NCI-H82 treated with DMSO at 0.1 percent for 48 hours (cell line): ENCODE measurements around the gene ATRN.

ENCODE experiments used
- DNase-seq: peaks from one replicate; lab custom pipeline; 2025; ENCODE audit not compliant: unreplicated experiment; lab: John Stamatoyannopoulos, UW

ATRN gene

GRCh38 chr20:3692706-3693294 is 222.0 kb downstream of the ATRN start:
- DNase-seq: no peak

GRCh38 chr20:3693376-3693775 is 222.6 kb downstream of the ATRN start:
- DNase-seq: no peak

GRCh38 chr20:3694864-3695263 is 224.0 kb downstream of the ATRN start:
- DNase-seq: no peak

- no peak for DNase-seq
Measured at GRCh38 chr20:3696200-3696599, 225.4 kb downstream of the ATRN start.

- DNase-seq: no peak
Measured at GRCh38 chr20:3696745-3697587, 226.1 kb downstream of the ATRN start.

GRCh38 chr20:3697588-3698305 is 226.9 kb downstream of the ATRN start:
- DNase-seq: no peak

- no peak for DNase-seq
Measured at GRCh38 chr20:3698591-3699001, 227.8 kb downstream of the ATRN start.

GRCh38 chr20:3699037-3699436 is 228.2 kb downstream of the ATRN start:
- no peak for DNase-seq
